ENCODE data around the gene PCP2.
"Not testable (repeated sequence)": the region's sequence is repeated elsewhere in the genome, so short reads cannot be mapped to it uniquely, and the experiment has no call there.

The PCP2 gene

GRCh38 chr19:7645163-7645562 is 11.6 kb upstream of the PCP2 start:
- Histone ChIP-seq H3K4me1 (ENCODE audit: control insufficient read depth, insufficient read depth, low read length, poor library complexity, severe bottlenecking) (no peaks in the 10 kb centered on the region), H3K9me3 (ENCODE audit: control insufficient read depth, low read length) (no peaks in the 10 kb centered on the region), H3K27ac (ENCODE audit: low read depth, low read length, severe bottlenecking) (no peak overlapping the region), H3K36me3 (ENCODE audit: control insufficient read depth, insufficient read depth, low read length) (no peaks in the 10 kb centered on the region), H3K4me3 (ENCODE audit: extremely low read depth, insufficient read depth, low read length, poor library complexity, severe bottlenecking) (no peak overlapping the region)
- WGBS, 2 experiments (ENCODE audit: insufficient coverage in 2 of 2), result 95 to 99% methylated on average over 10 to 11 of the region's 14 CpGs

- Histone ChIP-seq H3K9me3 (ENCODE audit: control insufficient read depth, low read length) (no peaks in the 10 kb centered on the region), H3K4me3 (ENCODE audit: extremely low read depth, insufficient read depth, low read length, poor library complexity, severe bottlenecking) (no peak overlapping the region), H3K27ac (ENCODE audit: low read depth, low read length, severe bottlenecking) (no peak overlapping the region), H3K36me3 (ENCODE audit: control insufficient read depth, insufficient read depth, low read length) (no peaks in the 10 kb centered on the region), H3K4me1 (ENCODE audit: control insufficient read depth, insufficient read depth, low read length, poor library complexity, severe bottlenecking) (no peaks in the 10 kb centered on the region)
- 94 to 96% methylated on average over 16 to 17 of the region's 20 CpGs for WGBS, 2 experiments (ENCODE audit: insufficient coverage in 2 of 2)
Measured at GRCh38 chr19:7644550-7644877, 11.0 kb upstream of the PCP2 start.

DNA sequence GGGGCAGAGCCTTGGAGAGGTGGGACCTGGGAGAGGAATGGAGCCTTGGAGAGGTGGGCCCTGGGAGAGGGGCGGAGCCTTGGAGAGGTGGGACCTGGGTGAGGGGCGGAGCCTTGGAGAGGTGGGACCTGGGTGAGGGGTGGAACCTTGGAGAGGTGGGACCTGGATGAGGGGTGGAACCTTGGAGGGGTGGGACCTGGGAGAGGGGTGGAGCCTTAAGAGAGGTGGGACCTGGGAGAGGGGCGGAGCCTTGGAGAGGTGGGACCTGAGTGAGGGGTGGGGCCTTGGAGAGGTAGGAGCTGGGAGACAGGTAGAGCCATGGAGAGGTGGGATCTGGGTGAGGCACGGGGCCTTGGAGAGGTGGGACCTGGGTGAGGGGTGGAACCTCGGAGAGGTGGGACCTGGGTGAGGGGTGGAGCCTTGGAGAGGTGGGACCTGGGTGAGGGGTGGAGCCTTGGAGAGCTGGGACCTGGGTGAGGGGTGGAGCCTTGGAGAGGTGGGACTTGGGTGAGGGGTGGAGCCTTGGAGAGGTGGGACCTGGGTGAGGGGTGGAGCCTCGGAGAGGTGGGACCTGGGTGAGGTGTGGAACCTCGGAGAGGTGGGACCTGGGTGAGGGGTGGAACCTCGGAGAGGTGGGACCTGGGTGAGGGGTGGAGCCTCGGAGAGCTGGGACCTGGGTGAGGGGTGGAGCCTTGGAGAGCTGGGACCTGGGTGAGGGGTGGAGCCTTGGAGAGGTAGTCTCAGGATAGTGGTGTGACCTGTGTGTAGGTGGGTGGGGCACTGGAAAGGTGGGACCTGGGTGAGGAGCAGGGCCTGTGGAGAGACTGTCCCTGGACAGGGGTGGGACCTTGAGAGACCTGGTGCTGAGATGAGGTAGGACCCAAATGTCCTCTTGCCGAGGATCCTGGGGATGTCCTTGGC is 10.4 kb upstream of the PCP2 start:
- not testable (repeated sequence) for H3K27ac ChIP-seq (ENCODE audit: low read depth, low read length, severe bottlenecking); H3K4me3 ChIP-seq (ENCODE audit: extremely low read depth, insufficient read depth, low read length, poor library complexity, severe bottlenecking); H3K9me3 ChIP-seq (ENCODE audit: control insufficient read depth, low read length); H3K4me1 ChIP-seq (ENCODE audit: control insufficient read depth, insufficient read depth, low read length, poor library complexity, severe bottlenecking); H3K36me3 ChIP-seq (ENCODE audit: control insufficient read depth, insufficient read depth, low read length)
- 74 to 80% methylated on average over 6 to 10 of the region's 10 CpGs for WGBS, 2 experiments (ENCODE audit: insufficient coverage in 2 of 2)

DNA sequence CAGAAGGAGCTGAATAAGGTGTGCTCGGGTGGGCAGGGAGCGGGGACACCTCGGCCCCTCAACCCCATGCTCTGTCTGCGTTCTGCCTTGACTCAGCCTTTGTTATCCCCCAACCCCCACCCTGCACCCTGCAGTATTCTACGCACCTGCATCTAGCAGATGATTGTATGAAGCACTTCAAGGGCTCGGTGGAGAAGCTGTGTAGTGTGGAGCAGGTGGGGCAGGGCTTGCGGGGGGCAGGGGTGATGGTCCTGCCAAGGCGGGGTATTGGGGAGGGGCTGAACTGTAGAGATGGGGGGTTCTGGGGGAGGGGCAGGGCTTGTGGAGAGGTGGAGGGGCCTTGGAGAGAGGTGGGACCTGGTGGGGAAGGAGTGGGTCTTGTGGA is 9.5 kb upstream of the PCP2 start:
- Histone ChIP-seq H3K27ac (ENCODE audit: low read depth, low read length, severe bottlenecking) (no peak overlapping the region), H3K9me3 (ENCODE audit: control insufficient read depth, low read length) (no peaks in the 10 kb centered on the region), H3K4me3 (ENCODE audit: extremely low read depth, insufficient read depth, low read length, poor library complexity, severe bottlenecking) (no peak overlapping the region), H3K36me3 (ENCODE audit: control insufficient read depth, insufficient read depth, low read length) (no peaks in the 10 kb centered on the region), H3K4me1 (ENCODE audit: control insufficient read depth, insufficient read depth, low read length, poor library complexity, severe bottlenecking) (no peaks in the 10 kb centered on the region)
- WGBS, 2 experiments (ENCODE audit: insufficient coverage in 2 of 2), result 91 to 96% methylated on average over 4 to 5 of the region's 8 CpGs

DNA sequence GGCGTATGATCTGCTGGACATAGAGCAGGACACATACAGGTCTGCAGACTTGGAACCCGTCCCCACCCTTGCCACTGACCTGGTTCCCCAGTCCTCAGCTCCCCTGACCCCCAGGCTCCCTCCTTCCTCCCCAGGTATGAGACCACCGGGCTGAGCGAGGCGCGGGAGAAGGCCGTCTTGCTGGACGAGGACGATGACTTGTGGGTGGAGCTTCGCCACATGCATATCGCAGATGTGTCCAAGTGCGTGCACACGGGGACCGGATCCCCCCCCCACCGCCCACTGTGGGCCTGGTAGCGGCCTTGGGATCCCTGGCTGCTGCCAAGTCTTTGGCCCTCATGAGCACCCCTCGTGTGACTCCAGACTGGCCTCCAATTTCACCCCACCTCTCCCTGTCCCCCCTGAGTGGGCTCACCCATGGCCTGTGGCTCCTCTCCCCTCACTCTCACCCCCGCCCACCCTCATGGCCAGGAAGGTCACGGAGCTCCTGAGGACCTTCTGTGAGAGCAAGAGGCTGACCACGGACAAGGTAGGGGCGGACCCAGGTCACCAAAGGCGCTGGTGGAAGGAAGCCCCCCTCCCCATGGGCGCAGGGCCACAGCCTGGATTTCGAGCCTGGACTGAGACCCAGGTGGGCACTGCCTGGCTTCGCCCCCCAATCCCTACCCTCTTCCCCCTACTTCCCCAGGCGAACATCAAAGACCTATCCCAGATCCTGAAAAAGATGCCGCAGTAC is 8.9 kb upstream of the PCP2 start:
- Histone ChIP-seq H3K27ac (ENCODE audit: low read depth, low read length, severe bottlenecking) (no peak overlapping the region), H3K4me1 (ENCODE audit: control insufficient read depth, insufficient read depth, low read length, poor library complexity, severe bottlenecking) (no peaks in the 10 kb centered on the region), H3K36me3 (ENCODE audit: control insufficient read depth, insufficient read depth, low read length) (no peaks in the 10 kb centered on the region), H3K4me3 (ENCODE audit: extremely low read depth, insufficient read depth, low read length, poor library complexity, severe bottlenecking) (no peak overlapping the region), H3K9me3 (ENCODE audit: control insufficient read depth, low read length) (no peaks in the 10 kb centered on the region)
- 96% methylated on average over 18 to 22 of the region's 27 CpGs for WGBS, 2 experiments (ENCODE audit: insufficient coverage in 2 of 2)

- Histone ChIP-seq H3K36me3 (ENCODE audit: control insufficient read depth, insufficient read depth, low read length) (no peaks in the 10 kb centered on the region), H3K9me3 (ENCODE audit: control insufficient read depth, low read length) (no peaks in the 10 kb centered on the region), H3K27ac (ENCODE audit: low read depth, low read length, severe bottlenecking) (no peak overlapping the region), H3K4me1 (ENCODE audit: control insufficient read depth, insufficient read depth, low read length, poor library complexity, severe bottlenecking) (no peaks in the 10 kb centered on the region), H3K4me3 (ENCODE audit: extremely low read depth, insufficient read depth, low read length, poor library complexity, severe bottlenecking) (no peak overlapping the region)
- WGBS, 2 experiments (ENCODE audit: insufficient coverage in 2 of 2), result 86 to 90% methylated on average over 30 to 32 of the region's 43 CpGs
Measured at GRCh38 chr19:7641290-7642276, 8.1 kb upstream of the PCP2 start.

DNA sequence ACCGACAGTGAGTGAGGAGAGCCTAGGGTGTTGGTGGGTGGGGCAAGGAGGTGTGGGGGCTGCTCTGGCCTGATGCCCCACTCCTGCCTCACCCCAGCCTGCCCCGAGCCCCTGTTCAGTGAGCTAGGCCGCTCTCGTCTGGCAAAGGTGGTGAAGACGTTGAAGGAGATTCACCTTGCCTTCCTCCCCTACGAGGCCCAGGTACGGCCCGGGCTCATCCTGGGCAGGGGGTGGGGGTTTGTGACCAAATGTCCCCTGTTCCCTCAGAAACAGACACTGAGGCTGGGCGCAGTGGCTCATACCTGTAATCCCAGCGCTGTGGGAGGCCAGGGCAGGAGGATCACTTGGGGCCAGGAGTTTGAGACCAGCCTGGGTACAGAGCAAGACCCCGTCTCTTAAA is 7.3 kb upstream of the PCP2 start:
- Histone ChIP-seq H3K4me1 (ENCODE audit: control insufficient read depth, insufficient read depth, low read length, poor library complexity, severe bottlenecking) (no peaks in the 10 kb centered on the region), H3K9me3 (ENCODE audit: control insufficient read depth, low read length) (no peaks in the 10 kb centered on the region), H3K27ac (ENCODE audit: low read depth, low read length, severe bottlenecking) (no peak overlapping the region), H3K36me3 (ENCODE audit: control insufficient read depth, insufficient read depth, low read length) (no peaks in the 10 kb centered on the region), H3K4me3 (ENCODE audit: extremely low read depth, insufficient read depth, low read length, poor library complexity, severe bottlenecking) (no peak overlapping the region)
- 95 to 100% methylated on average over 6 to 9 of the region's 11 CpGs for WGBS, 2 experiments (ENCODE audit: insufficient coverage in 2 of 2)

- H3K27ac ChIP-seq (ENCODE audit: low read depth, low read length, severe bottlenecking), result no peak overlapping the region
- H3K9me3 ChIP-seq (ENCODE audit: control insufficient read depth, low read length), result no peaks in the 10 kb centered on the region
- no peaks in the 10 kb centered on the region for H3K36me3 ChIP-seq (ENCODE audit: control insufficient read depth, insufficient read depth, low read length)
- no peaks in the 10 kb centered on the region for H3K4me1 ChIP-seq (ENCODE audit: control insufficient read depth, insufficient read depth, low read length, poor library complexity, severe bottlenecking)
- 94% methylated on average over 11 to 13 of the region's 13 CpGs for WGBS, 2 experiments (ENCODE audit: insufficient coverage in 2 of 2)
- no peak overlapping the region for H3K4me3 ChIP-seq (ENCODE audit: extremely low read depth, insufficient read depth, low read length, poor library complexity, severe bottlenecking)
Measured at GRCh38 chr19:7639863-7640348, 6.4 kb upstream of the PCP2 start.

DNA sequence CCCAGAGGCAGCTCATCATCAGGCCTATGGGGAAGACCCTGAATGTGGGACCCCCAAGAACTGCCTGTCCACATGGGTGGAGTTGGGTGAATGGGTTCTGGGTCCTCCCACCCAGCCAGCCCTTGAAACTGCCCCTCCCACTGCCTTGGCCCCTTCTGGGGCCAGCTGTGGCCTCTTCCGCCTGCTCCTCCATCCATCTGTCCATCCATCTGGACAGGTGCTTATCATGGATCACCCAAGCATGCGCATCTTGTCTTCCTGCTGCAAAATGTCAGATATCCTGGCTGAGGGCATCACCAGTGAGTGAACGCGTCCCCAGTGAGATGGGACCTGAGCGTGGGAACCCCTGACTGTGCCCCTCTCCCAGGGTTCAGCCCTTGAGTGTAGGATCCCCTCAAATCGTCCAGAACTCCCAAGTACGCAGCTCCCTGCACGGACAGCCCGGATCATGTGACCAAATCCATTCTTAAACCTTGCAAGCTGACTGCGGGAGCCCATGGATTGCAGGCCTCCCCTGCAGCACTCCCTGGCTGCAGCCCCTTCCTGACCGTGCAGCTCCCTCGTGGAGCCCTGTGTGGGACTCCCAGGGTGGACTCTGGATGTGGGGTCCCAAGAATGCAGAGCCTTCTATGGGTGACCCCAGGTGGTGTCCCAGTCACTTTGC is 5.4 kb upstream of the PCP2 start:
- 82 to 92% methylated on average over 12 of the region's 12 CpGs for WGBS, 2 experiments (ENCODE audit: insufficient coverage in 2 of 2)
- H3K36me3 ChIP-seq (ENCODE audit: control insufficient read depth, insufficient read depth, low read length), result no peaks in the 10 kb centered on the region
- no peak overlapping the region for H3K4me3 ChIP-seq (ENCODE audit: extremely low read depth, insufficient read depth, low read length, poor library complexity, severe bottlenecking)
- H3K4me1 ChIP-seq (ENCODE audit: control insufficient read depth, insufficient read depth, low read length, poor library complexity, severe bottlenecking), result no peaks in the 10 kb centered on the region
- H3K9me3 ChIP-seq (ENCODE audit: control insufficient read depth, low read length), result no peaks in the 10 kb centered on the region
- H3K27ac ChIP-seq (ENCODE audit: low read depth, low read length, severe bottlenecking), result no peak overlapping the region
